Colonic mucosa (tissue), 4 donors: ENCODE data around the gene ACER3. TPM values are rescaled to one million over a fixed set of nuclear protein-coding genes. Genes with fewer than 3 reads are reported as not detected.
"Not testable (repeated sequence)": the region's sequence is repeated elsewhere in the genome, so short reads cannot be mapped to it uniquely, and the experiment has no call there.

Source experiments
- DNase-seq: peaks from one replicate; pipeline ENCODE4 v3.0.0-alpha.2; 2020
- H3K27ac ChIP-seq: fragments of 200-600 bp; one replicate; pipeline ENCODE4 v1.8.0; 2021
- H3K27me3 ChIP-seq: fragments of 200-600 bp; one replicate; pipeline ENCODE4 v1.8.0; 2021
- H3K36me3 ChIP-seq: fragments of 200-600 bp; one replicate; pipeline ENCODE4 v1.8.0; 2021
- H3K4me1 ChIP-seq: fragments of 200-600 bp; one replicate; pipeline ENCODE4 v1.8.0; 2021; ENCODE audit warnings: mild to moderate bottlenecking
- H3K4me3 ChIP-seq: fragments of 200-600 bp; one replicate; pipeline ENCODE4 v1.8.0; 2021
- H3K9ac ChIP-seq, 2 donors: one replicate each; pipeline ENCODE4 v1.7.0; 2013; ENCODE audit warnings: control low read depth in 2 of 2, low read depth in 2 of 2, low read length in 2 of 2
- H3K9me3 ChIP-seq: fragments of 200-600 bp; one replicate; pipeline ENCODE4 v1.8.0; 2021
- CTCF ChIP-seq: fragments of 200-600 bp; IDR thresholded peaks from one replicate; pipeline ENCODE4 v1.8.0; 2022; ENCODE audit warnings: antibody characterized with exemption, mild to moderate bottlenecking
- intact Hi-C: fragments of 100-400 bp; cut with DNase I; formaldehyde crosslinking; loops from one replicate; pipeline ENCODE4 v1.14.1; 2022
- total RNA-seq, 2 donors: library from RNA; stranded (reverse); fragmentation: NEBNext Ultra II Directional in 1 of 2; extraction: Animal tissue kit (Norgen Biotek cat#: 25700) in 1 of 2; gene quantifications; one replicate each; pipeline ENCODE4 v1.2.1, GENCODE V29; 2021
- donor health status: healthy.
- donor health status: DM: no; HTN: no; CAD: no.
- donor health status: DM: no; HTN: no; CAD: no.

Gene ACER3
- 10 to 100 TPM; 25.0 to 36.4 TPM for total RNA-seq

- intact Hi-C loops: no loop called here
- Histone ChIP-seq H3K27me3 (no peaks in the 10 kb centered on the region), H3K27ac (peak within 1 kb of the TSS; percentile 65), H3K9ac (peak within 1 kb of the TSS; percentile 82 to 89), H3K4me1 (no peaks in the 10 kb centered on the region), H3K4me3 (peak within 1 kb of the TSS; percentile 64), H3K36me3 (no peaks in the 10 kb centered on the region), H3K9me3 (no peaks in the 10 kb centered on the region)
- DNase-seq: peak; percentile 93
- TF ChIP-seq CTCF: no peak
Measured at GRCh38 chr11:76860539-76861475, at the start of gene ACER3. ACER3 (plus strand) TSS chr11:76860918; CDS start chr11:76860977, 59 bp downstream.

GRCh38 chr11:76811259-76811658 is 49.5 kb upstream of the ACER3 start:
- no peaks in the 10 kb centered on the region for H3K36me3 ChIP-seq
- no peaks in the 10 kb centered on the region for H3K4me1 ChIP-seq
- intact Hi-C loops: loop anchor here (2.0 kb wide), 1 partner anchor 108 kb away; no protein-coding TSS in a partner anchor

GRCh38 chr11:76814414-76814813 is 46.3 kb upstream of the ACER3 start:
- Histone ChIP-seq H3K9me3 (no peaks in the 10 kb centered on the region), H3K4me1 (no peaks in the 10 kb centered on the region), H3K9ac (no peak overlapping the region), H3K27me3 (no peaks in the 10 kb centered on the region), H3K27ac (no peak overlapping the region), H3K36me3 (no peaks in the 10 kb centered on the region), H3K4me3 (no peak overlapping the region)
- TF ChIP-seq CTCF: no peak
- no peak for DNase-seq
- intact Hi-C loops: no loop called here

More at GRCh38 chr11:76811259-76811658, 49.5 kb upstream of the ACER3 start:
- no peak overlapping the region for H3K4me3 ChIP-seq
- H3K9me3 ChIP-seq: no peaks in the 10 kb centered on the region
- DNase-seq: no peak
- no peak for TF ChIP-seq CTCF
- no peak overlapping the region for H3K9ac ChIP-seq
- H3K27me3 ChIP-seq: no peaks in the 10 kb centered on the region
- H3K27ac ChIP-seq: no peak overlapping the region

- H3K4me3 ChIP-seq, H3K9ac ChIP-seq, intact Hi-C loops, H3K27ac ChIP-seq, H3K4me1 ChIP-seq, H3K9me3 ChIP-seq, H3K36me3 ChIP-seq, H3K27me3 ChIP-seq: not testable (repeated sequence)
- DNase-seq: peak; percentile 15
Measured at GRCh38 chr11:76815678-76816077, 45.0 kb upstream of the ACER3 start.

- Histone ChIP-seq H3K4me1 (no peaks in the 10 kb centered on the region), H3K27ac (no peak overlapping the region), H3K9me3 (no peaks in the 10 kb centered on the region), H3K36me3 (no peaks in the 10 kb centered on the region), H3K27me3 (no peaks in the 10 kb centered on the region), H3K4me3 (no peak overlapping the region), H3K9ac (no peak overlapping the region)
- intact Hi-C loops: no loop called here
- DNase-seq: no peak
- no peak for TF ChIP-seq CTCF
Measured at GRCh38 chr11:76820184-76820566, 40.5 kb upstream of the ACER3 start.

- H3K4me1 ChIP-seq, intact Hi-C loops, H3K9ac ChIP-seq, H3K9me3 ChIP-seq, H3K4me3 ChIP-seq, H3K27ac ChIP-seq, H3K27me3 ChIP-seq, H3K36me3 ChIP-seq: not testable (repeated sequence)
- DNase-seq: peak; percentile 11
Measured at GRCh38 chr11:76821396-76821795, 39.3 kb upstream of the ACER3 start.
